Measurements from ENCODE around the gene TACC3. TPM values are rescaled to one million over a fixed set of nuclear protein-coding genes. Genes with fewer than 3 reads are reported as not detected.
A peak's percentile ranks its signal among the peaks of the same experiment; 100 is the strongest.

Gene TACC3
- 10 to 100 TPM in 1 of 3 donors, 1 to 10 TPM in 2; 5.0 to 11.9 (median 7.3) TPM for polyA plus RNA-seq

GRCh38 chr4:1721003-1721665, at the start of gene TACC3, which contains the start of gene TMEM129:
Gene TACC3 (plus strand): TSS chr4:1721521. CDS start chr4:1723422, 1,901 bp downstream.
Gene TMEM129 (minus strand): TSS chr4:1721323. CDS start chr4:1720837, 486 bp downstream.
- DNase-seq = peak; percentile 92 to 93 (median 93)
- Mint-ChIP-seq H3K4me3 (peak within 1 kb of the TSS; percentile 82 to 89 (median 84)), H3K4me1 (peaks cover 34 to 49% of the 10 kb centered on the region in 2 donors), H3K36me3 (peaks cover 0 to 1% (median 0%) of the 10 kb centered on the region in 3 donors), H3K27ac (peak within 1 kb of the TSS; percentile 83 to 94 (median 92)), H3K27me3 (ENCODE audit: low read depth in 3 of 3) (peaks cover 4 to 7% (median 6%) of the 10 kb centered on the region in 3 donors), H3K9me3 (peaks cover 0 to 2% (median 0%) of the 10 kb centered on the region in 6 donors)

GRCh38 chr4:1673671-1674070, 47.6 kb upstream of the TACC3 start:
- Mint-ChIP-seq H3K9me3 (no peaks in the 10 kb centered on the region), H3K36me3 (no peaks in the 10 kb centered on the region), H3K4me3 (no peak overlapping the region), H3K27ac (no peak overlapping the region), H3K4me1 (no peaks in the 10 kb centered on the region), H3K27me3 (ENCODE audit: low read depth in 3 of 3) (peaks cover 0 to 3% (median 2%) of the 10 kb centered on the region in 3 donors)
- DNase-seq = no peak

- Mint-ChIP-seq H3K9me3 (no peaks in the 10 kb centered on the region), H3K36me3 (no peaks in the 10 kb centered on the region), H3K27me3 (ENCODE audit: low read depth in 3 of 3) (peaks cover 0 to 3% (median 2%) of the 10 kb centered on the region in 3 donors), H3K27ac (no peak overlapping the region), H3K4me1 (no peaks in the 10 kb centered on the region), H3K4me3 (no peak overlapping the region)
- no peak for DNase-seq
These were observed 46.6 kb upstream of the TACC3 start for GRCh38 chr4:1674682-1675081.

- no peak for DNase-seq
- no peaks in the 10 kb centered on the region for H3K36me3 Mint-ChIP-seq
- H3K4me1 Mint-ChIP-seq = no peaks in the 10 kb centered on the region
- H3K9me3 Mint-ChIP-seq = no peaks in the 10 kb centered on the region
- peaks cover 0 to 3% (median 2%) of the 10 kb centered on the region in 3 donors for H3K27me3 Mint-ChIP-seq (ENCODE audit: low read depth in 3 of 3)
- H3K4me3 Mint-ChIP-seq = no peak overlapping the region
- H3K27ac Mint-ChIP-seq = no peak overlapping the region
These were observed 46.1 kb upstream of the TACC3 start for GRCh38 chr4:1675136-1675801.

- Mint-ChIP-seq H3K36me3 (no peaks in the 10 kb centered on the region), H3K4me3 (no peak overlapping the region), H3K9me3 (no peaks in the 10 kb centered on the region), H3K4me1 (no peaks in the 10 kb centered on the region), H3K27ac (no peak overlapping the region), H3K27me3 (ENCODE audit: low read depth in 3 of 3) (peaks cover 0 to 3% (median 2%) of the 10 kb centered on the region in 3 donors)
- no peak for DNase-seq
These were observed 45.6 kb upstream of the TACC3 start for GRCh38 chr4:1675802-1676137.

GRCh38 chr4:1676605-1677525, 44.5 kb upstream of the TACC3 start:
- H3K4me3 Mint-ChIP-seq = no peak overlapping the region
- H3K36me3 Mint-ChIP-seq = no peaks in the 10 kb centered on the region
- H3K27me3 Mint-ChIP-seq (ENCODE audit: low read depth in 3 of 3) = peaks cover 0 to 3% (median 0%) of the 10 kb centered on the region in 3 donors
- no peaks in the 10 kb centered on the region for H3K4me1 Mint-ChIP-seq
- H3K27ac Mint-ChIP-seq = no peak overlapping the region
- DNase-seq = no peak
- H3K9me3 Mint-ChIP-seq = no peaks in the 10 kb centered on the region

GRCh38 chr4:1678244-1678643, 43.1 kb upstream of the TACC3 start:
- H3K27ac Mint-ChIP-seq = no peak overlapping the region
- H3K4me3 Mint-ChIP-seq = no peak overlapping the region

GRCh38 chr4:1682860-1683259, 38.5 kb upstream of the TACC3 start:
- Mint-ChIP-seq H3K4me3 (peak overlapping the region; percentile 89 to 95 (median 91)), H3K27me3 (ENCODE audit: low read depth in 3 of 3) (peaks cover 4 to 7% (median 6%) of the 10 kb centered on the region in 3 donors), H3K9me3 (no peaks in the 10 kb centered on the region), H3K4me1 (peaks cover 10 to 13% of the 10 kb centered on the region in 2 donors), H3K27ac (peak overlapping the region; percentile 86 to 94 (median 92)), H3K36me3 (no peaks in the 10 kb centered on the region)
- no peak for DNase-seq

More at GRCh38 chr4:1678244-1678643, 43.1 kb upstream of the TACC3 start:
- H3K27me3 Mint-ChIP-seq (ENCODE audit: low read depth in 3 of 3) = peaks cover under 1 to 6% (median 3%) of the 10 kb centered on the region in 3 donors
- DNase-seq = no peak
- H3K4me1 Mint-ChIP-seq = peaks cover 6 to 8% of the 10 kb centered on the region in 2 donors
- H3K36me3 Mint-ChIP-seq = no peaks in the 10 kb centered on the region
- no peaks in the 10 kb centered on the region for H3K9me3 Mint-ChIP-seq

- DNase-seq = peak in 1 of 3 donors; percentile 5
- H3K27ac Mint-ChIP-seq = peak overlapping the region; percentile 86 to 94 (median 92)
- H3K27me3 Mint-ChIP-seq (ENCODE audit: low read depth in 3 of 3) = peaks cover 4 to 7% (median 6%) of the 10 kb centered on the region in 3 donors
- H3K9me3 Mint-ChIP-seq = no peaks in the 10 kb centered on the region
- H3K4me1 Mint-ChIP-seq = peaks cover 10 to 13% of the 10 kb centered on the region in 2 donors
- H3K4me3 Mint-ChIP-seq = peak overlapping the region; percentile 89 to 95 (median 91)
- no peaks in the 10 kb centered on the region for H3K36me3 Mint-ChIP-seq
These were observed 38.0 kb upstream of the TACC3 start for GRCh38 chr4:1683261-1683735.

GRCh38 chr4:1683736-1684505, 37.4 kb upstream of the TACC3 start, which contains the start of gene FAM53A:
Gene FAM53A (minus strand): TSS chr4:1684313. CDS start chr4:1668741, 15,572 bp downstream.
- peak; percentile 93 to 95 (median 94) for DNase-seq
- H3K27ac Mint-ChIP-seq = peak within 1 kb of the TSS; percentile 86 to 94 (median 92)
- H3K4me1 Mint-ChIP-seq = peaks cover 10 to 13% of the 10 kb centered on the region in 2 donors
- H3K36me3 Mint-ChIP-seq = no peaks in the 10 kb centered on the region
- H3K9me3 Mint-ChIP-seq = no peaks in the 10 kb centered on the region
- peak within 1 kb of the TSS; percentile 89 to 95 (median 91) for H3K4me3 Mint-ChIP-seq
- peaks cover 4 to 7% (median 6%) of the 10 kb centered on the region in 3 donors for H3K27me3 Mint-ChIP-seq (ENCODE audit: low read depth in 3 of 3)

GRCh38 chr4:1684506-1685234, 36.7 kb upstream of the TACC3 start:
- no peaks in the 10 kb centered on the region for H3K36me3 Mint-ChIP-seq
- H3K27me3 Mint-ChIP-seq (ENCODE audit: low read depth in 3 of 3) = peaks cover 6 to 7% (median 7%) of the 10 kb centered on the region in 3 donors
- peaks cover 10 to 13% of the 10 kb centered on the region in 2 donors for H3K4me1 Mint-ChIP-seq
- DNase-seq = no peak
- H3K4me3 Mint-ChIP-seq = peak overlapping the region; percentile 55 to 77 (median 63)
- no peaks in the 10 kb centered on the region for H3K9me3 Mint-ChIP-seq
- H3K27ac Mint-ChIP-seq = no peak overlapping the region

Data from immature natural killer cell (primary cell).